ENCODE measurements around the gene AKR1C1.
"Not testable (repeated sequence)": the region's sequence is repeated elsewhere in the genome, so short reads cannot be mapped to it uniquely, and the experiment has no call there.

Gene AKR1C1

GRCh38 chr10:5019770-5020612 is 56.8 kb downstream of the AKR1C1 start:
- peak; percentile 69 for DNase-seq

- DNase-seq, result not testable (repeated sequence)
Measured at GRCh38 chr10:5021624-5022290, 58.5 kb downstream of the AKR1C1 start.

GRCh38 chr10:5023177-5023805 is 60.1 kb downstream of the AKR1C1 start:
- DNase-seq, result no peak

- not testable (repeated sequence) for DNase-seq
Measured at GRCh38 chr10:5025461-5025881, 62.3 kb downstream of the AKR1C1 start.

GRCh38 chr10:5030989-5031388 is 67.8 kb downstream of the AKR1C1 start:
- DNase-seq, result no peak

- not testable (repeated sequence) for DNase-seq
Measured at GRCh38 chr10:5031588-5031987, 68.4 kb downstream of the AKR1C1 start.

DNA sequence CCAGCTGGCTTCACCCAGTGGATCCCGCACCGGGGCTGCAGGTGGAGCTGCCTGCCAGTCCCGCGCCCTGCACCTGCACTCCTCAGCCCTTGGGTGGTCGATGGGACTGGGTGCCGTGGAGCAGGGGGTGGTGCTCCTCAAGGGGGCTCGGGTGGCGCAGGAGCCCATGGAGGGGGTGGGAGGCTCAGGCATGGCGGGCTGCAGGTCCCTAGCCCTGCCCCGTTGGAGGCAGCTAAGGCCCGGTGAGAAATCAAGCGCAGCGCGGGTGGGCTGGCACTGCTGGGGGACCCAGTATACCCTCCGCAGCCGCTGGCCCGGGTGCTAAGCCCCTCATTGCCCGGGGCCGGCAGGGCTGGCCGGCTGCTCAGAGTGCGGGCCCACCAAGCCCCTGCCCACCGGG is 69.2 kb downstream of the AKR1C1 start:
- not testable (repeated sequence) for DNase-seq

All from NCI-H345 (cell line).